CD4-positive, CD25-positive, alpha-beta regulatory T cell (primary cell): Measurements from ENCODE around the gene STK40. TPM values are rescaled to one million over a fixed set of nuclear protein-coding genes. Genes with fewer than 3 reads are reported as not detected.

Experiments used
- ATAC-seq, 2 donors: fragments of 150-1000 bp; cut with Tn5 transposase; one replicate each; pipeline ENCODE4 v1.10.0; 2021; ENCODE audit warnings: low read depth in 2 of 2, moderate number of reproducible peaks in 2 of 2, moderate library complexity in 1 of 2
- DNase-seq, 3 donors: peaks; one replicate each; pipeline versions ENCODE4 v3.0.0 to v3.0.0-alpha.2; 2012 to 2022; ENCODE audit warnings: mixed read lengths in 1 of 3
- H3K27ac ChIP-seq: one replicate; pipeline ENCODE4 v1.7.0; 2013; ENCODE audit warnings: mild to moderate bottlenecking, low read length; ENCODE audit not compliant: insufficient read depth, poor library complexity, severe bottlenecking
- H3K27me3 ChIP-seq: one replicate; pipeline ENCODE4 v1.7.0; 2013; ENCODE audit warnings: low read length; ENCODE audit not compliant: control insufficient read depth, insufficient read depth
- H3K36me3 ChIP-seq: one replicate; pipeline ENCODE4 v1.7.0; 2013; ENCODE audit warnings: mild to moderate bottlenecking, low read length, moderate library complexity; ENCODE audit not compliant: control insufficient read depth, insufficient read depth
- H3K4me1 ChIP-seq: 2 replicates; pipeline ENCODE4 v1.7.0; 2013; ENCODE audit warnings: mild to moderate bottlenecking, low read length; ENCODE audit not compliant: insufficient read depth, control insufficient read depth, poor library complexity, severe bottlenecking
- H3K4me3 ChIP-seq: one replicate; pipeline ENCODE4 v1.7.0; 2013; ENCODE audit warnings: low read depth, mild to moderate bottlenecking, low read length, moderate library complexity
- H3K9me3 ChIP-seq, 2 experiments: 1 replicate in 1 of 2; 2 replicates in 1 of 2; pipeline ENCODE4 v1.7.0; 2013; ENCODE audit warnings: low read length in 2 of 2, mild to moderate bottlenecking in 1 of 2, moderate library complexity in 1 of 2; ENCODE audit not compliant: control insufficient read depth in 2 of 2
- H3K27ac Mint-ChIP-seq, 3 donors: one replicate each; pipeline ENCODE4 v1.8.0; 2020 to 2022; ENCODE audit warnings: mild to moderate bottlenecking in 3 of 3, mixed read lengths in 3 of 3, moderate library complexity in 2 of 3
- H3K27me3 Mint-ChIP-seq: one replicate; pipeline ENCODE4 v1.8.0; 2022; ENCODE audit warnings: mild to moderate bottlenecking, mixed read lengths
- H3K36me3 Mint-ChIP-seq: one replicate; pipeline ENCODE4 v1.8.0; 2020; ENCODE audit warnings: mixed read lengths
- H3K4me1 Mint-ChIP-seq, 4 donors: one replicate each; pipeline ENCODE4 v1.8.0; 2020 to 2022; ENCODE audit warnings: mixed read lengths in 4 of 4, mild to moderate bottlenecking in 1 of 4
- H3K4me3 Mint-ChIP-seq, 4 donors: one replicate each; pipeline ENCODE4 v1.8.0; 2020 to 2022; ENCODE audit warnings: mild to moderate bottlenecking in 4 of 4, mixed read lengths in 4 of 4, moderate library complexity in 3 of 4
- H3K9me3 Mint-ChIP-seq, 7 donors: one replicate each; pipeline ENCODE4 v1.8.0; 2020 to 2022; ENCODE audit warnings: mixed read lengths in 7 of 7, mild to moderate bottlenecking in 3 of 7, moderate library complexity in 2 of 7
- polyA plus RNA-seq, 4 donors: library from polyadenylated mRNA; unstranded; fragments of 300-500 nt; fragmentation: Illumina TruSeq; gene quantifications; one replicate each; pipeline ENCODE4 v1.2.3, GENCODE V29; 2021
- total RNA-seq: library from RNA; stranded (reverse); gene quantifications from one replicate; pipeline ENCODE4 v1.2.3, GENCODE V29; 2022

Gene STK40
- total and polyA plus RNA-seq, 5 donors from 2014 or later: 27.1 to 36.4 (median 30.1) TPM

GRCh38 chr1:36419569-36419968 is 33.8 kb upstream of the STK40 start:
- Mint-ChIP-seq H3K27ac (no peak overlapping the region), H3K27me3 (no peaks in the 10 kb centered on the region), H3K9me3 (peaks cover 0 to 1% (median 0%) of the 10 kb centered on the region in 7 donors), H3K36me3 (no peaks in the 10 kb centered on the region), H3K4me1 (peaks cover 0 to 13% (median 8%) of the 10 kb centered on the region in 4 donors), H3K4me3 (no peak overlapping the region)
- Histone ChIP-seq H3K27ac (no peak overlapping the region), H3K36me3 (no peaks in the 10 kb centered on the region), H3K4me1 (peaks cover 7% of the 10 kb centered on the region), H3K4me3 (no peak overlapping the region), H3K27me3 (no peaks in the 10 kb centered on the region), H3K9me3 (no peaks in the 10 kb centered on the region)
- DNase-seq (no peak), ATAC-seq (no peak)

- no peaks in the 10 kb centered on the region for H3K27me3 ChIP-seq
- DNase-seq (no peak), ATAC-seq (no peak)
- H3K4me1 Mint-ChIP-seq: peaks cover 0 to 13% (median 8%) of the 10 kb centered on the region in 4 donors
- no peaks in the 10 kb centered on the region for H3K36me3 ChIP-seq
- H3K4me1 ChIP-seq: peaks cover 7% of the 10 kb centered on the region
- H3K9me3 Mint-ChIP-seq: peaks cover 0 to 1% (median 0%) of the 10 kb centered on the region in 7 donors
- H3K4me3 Mint-ChIP-seq: no peak overlapping the region
- no peaks in the 10 kb centered on the region for H3K36me3 Mint-ChIP-seq
- no peak overlapping the region for H3K27ac Mint-ChIP-seq
- no peaks in the 10 kb centered on the region for H3K27me3 Mint-ChIP-seq
- no peak overlapping the region for H3K27ac ChIP-seq
- H3K9me3 ChIP-seq: no peaks in the 10 kb centered on the region
- H3K4me3 ChIP-seq: no peak overlapping the region
Measured at GRCh38 chr1:36419140-36419539, 33.4 kb upstream of the STK40 start.

- Mint-ChIP-seq H3K36me3 (no peaks in the 10 kb centered on the region), H3K27ac (peak overlapping the region in 1 of 3 donors; percentile 62), H3K4me1 (peaks cover 0 to 13% (median 8%) of the 10 kb centered on the region in 4 donors), H3K9me3 (peaks cover 0 to 1% (median 0%) of the 10 kb centered on the region in 7 donors), H3K4me3 (no peak overlapping the region), H3K27me3 (no peaks in the 10 kb centered on the region)
- ATAC-seq (no peak), DNase-seq (no peak)
- H3K27ac ChIP-seq: no peak overlapping the region
- no peaks in the 10 kb centered on the region for H3K9me3 ChIP-seq
- H3K27me3 ChIP-seq: no peaks in the 10 kb centered on the region
- no peaks in the 10 kb centered on the region for H3K36me3 ChIP-seq
- peaks cover 7% of the 10 kb centered on the region for H3K4me1 ChIP-seq
- no peak overlapping the region for H3K4me3 ChIP-seq
Measured at GRCh38 chr1:36417931-36418330, 32.2 kb upstream of the STK40 start.

GRCh38 chr1:36415661-36416326 is 30.1 kb upstream of the STK40 start:
- Histone ChIP-seq H3K27ac (no peak overlapping the region), H3K27me3 (no peaks in the 10 kb centered on the region), H3K4me3 (no peak overlapping the region), H3K4me1 (peaks cover 7% of the 10 kb centered on the region), H3K9me3 (no peaks in the 10 kb centered on the region), H3K36me3 (no peaks in the 10 kb centered on the region)
- Mint-ChIP-seq H3K27me3 (no peaks in the 10 kb centered on the region), H3K4me3 (no peak overlapping the region), H3K9me3 (peaks cover 0 to 4% (median 0%) of the 10 kb centered on the region in 7 donors), H3K4me1 (peaks cover 0 to 15% (median 13%) of the 10 kb centered on the region in 4 donors), H3K36me3 (no peaks in the 10 kb centered on the region), H3K27ac (peak overlapping the region in 1 of 3 donors; percentile 69)
- ATAC-seq (no peak), DNase-seq (no peak)

- peaks cover 0 to 4% (median 0%) of the 10 kb centered on the region in 7 donors for H3K9me3 Mint-ChIP-seq
- DNase-seq: no peak
Measured at GRCh38 chr1:36414384-36414783, 28.7 kb upstream of the STK40 start.

GRCh38 chr1:36411674-36412648 is 26.2 kb upstream of the STK40 start:
- Histone ChIP-seq H3K27me3 (no peaks in the 10 kb centered on the region), H3K4me3 (no peak overlapping the region), H3K27ac (no peak overlapping the region), H3K4me1 (no peaks in the 10 kb centered on the region), H3K36me3 (no peaks in the 10 kb centered on the region), H3K9me3 (no peaks in the 10 kb centered on the region)
- no peaks in the 10 kb centered on the region for H3K36me3 Mint-ChIP-seq
- peak in 1 of 2 donors; percentile 46 for ATAC-seq
- H3K9me3 Mint-ChIP-seq: peaks cover 0 to 4% (median 0%) of the 10 kb centered on the region in 7 donors
- peak overlapping the region in 2 of 4 donors; percentile 5 to 61 for H3K4me3 Mint-ChIP-seq
- H3K27ac Mint-ChIP-seq: peak overlapping the region in 2 of 3 donors; percentile 27 to 80
- peak; percentile 20 to 86 (median 25) for DNase-seq
- peaks cover 0 to 11% (median 6%) of the 10 kb centered on the region in 4 donors for H3K4me1 Mint-ChIP-seq
- H3K27me3 Mint-ChIP-seq: peaks cover 7% of the 10 kb centered on the region

More at GRCh38 chr1:36414384-36414783, 28.7 kb upstream of the STK40 start:
- Mint-ChIP-seq H3K27me3 (no peaks in the 10 kb centered on the region), H3K36me3 (no peaks in the 10 kb centered on the region), H3K4me3 (no peak overlapping the region), H3K27ac (no peak overlapping the region), H3K4me1 (peaks cover 0 to 11% (median 8%) of the 10 kb centered on the region in 4 donors)
- no peak for ATAC-seq
- H3K4me3 ChIP-seq: no peak overlapping the region
- H3K27me3 ChIP-seq: no peaks in the 10 kb centered on the region
- H3K36me3 ChIP-seq: no peaks in the 10 kb centered on the region
- no peak overlapping the region for H3K27ac ChIP-seq
- no peaks in the 10 kb centered on the region for H3K4me1 ChIP-seq
- H3K9me3 ChIP-seq: no peaks in the 10 kb centered on the region

GRCh38 chr1:36408479-36408878 is 22.8 kb upstream of the STK40 start:
- Mint-ChIP-seq H3K4me1 (peaks cover 3 to 11% (median 6%) of the 10 kb centered on the region in 4 donors), H3K27me3 (peaks cover 12% of the 10 kb centered on the region), H3K9me3 (peaks cover 0 to 4% (median 0%) of the 10 kb centered on the region in 7 donors), H3K27ac (no peak overlapping the region), H3K36me3 (no peaks in the 10 kb centered on the region), H3K4me3 (no peak overlapping the region)
- no peak for DNase-seq
- Histone ChIP-seq H3K4me3 (no peak overlapping the region), H3K36me3 (no peaks in the 10 kb centered on the region), H3K27ac (no peak overlapping the region), H3K4me1 (no peaks in the 10 kb centered on the region), H3K9me3 (no peaks in the 10 kb centered on the region), H3K27me3 (no peaks in the 10 kb centered on the region)
- ATAC-seq: no peak
